Neural cell (in vitro differentiated cells): Measurements from ENCODE around the gene CITED2. TPM values are rescaled to one million over a fixed set of nuclear protein-coding genes. Genes with fewer than 3 reads are reported as not detected.

ENCODE experiments used
- H2AFZ ChIP-seq: fragments of 200-600, 300-800 bp; sonication (generic), shearing (Covaris generic); 2 replicates; pipeline ENCODE4 v1.6.0; 2014; ENCODE audit warnings: low read depth, mild to moderate bottlenecking, antibody characterized with exemption, low read length, moderate library complexity
- H3F3A ChIP-seq: fragments of 200-600 bp; shearing (Covaris generic); 2 replicates; pipeline ENCODE4 v1.6.1; 2016; ENCODE audit warnings: mild to moderate bottlenecking, moderate library complexity, mixed read lengths, antibody characterized with exemption, low read length; ENCODE audit not compliant: insufficient read depth, poor library complexity, severe bottlenecking
- H3K27ac ChIP-seq: fragments of 200-600, 300-800 bp; sonication (generic), shearing (Covaris generic); 2 replicates; pipeline ENCODE4 v1.5.1; 2014; ENCODE audit warnings: mild to moderate bottlenecking, low read length, moderate library complexity
- H3K27me3 ChIP-seq: fragments of 300-800, 200-600 bp; sonication (generic), shearing (Covaris generic); 2 replicates; pipeline ENCODE4 v1.6.0; 2014; ENCODE audit warnings: mild to moderate bottlenecking, low read depth, low read length, moderate library complexity; ENCODE audit not compliant: insufficient read depth
- H3K36me3 ChIP-seq: fragments of 300-800, 200-600 bp; sonication (generic), shearing (Covaris generic); 2 replicates; pipeline ENCODE4 v1.5.1; 2014; ENCODE audit warnings: mild to moderate bottlenecking, antibody characterized with exemption, low read length, moderate library complexity; ENCODE audit not compliant: insufficient read depth
- H3K4me2 ChIP-seq: fragments of 300-800, 200-600 bp; sonication (generic), shearing (Covaris generic); 2 replicates; pipeline ENCODE4 v1.6.0; 2014; ENCODE audit warnings: mild to moderate bottlenecking, low read length
- H3K4me3 ChIP-seq: fragments of 300-800, 200-600 bp; sonication (generic), shearing (Covaris generic); 2 replicates; pipeline ENCODE4 v1.5.1; 2014; ENCODE audit warnings: mild to moderate bottlenecking, low read length, moderate library complexity
- H3K79me2 ChIP-seq: fragments of 200-600 bp; shearing (Covaris generic); replicated peaks from 2 replicates; pipeline ENCODE4 v1.6.0; 2014; ENCODE audit warnings: mild to moderate bottlenecking, low read length, moderate library complexity; ENCODE audit not compliant: insufficient read depth
- H3K9ac ChIP-seq: fragments of 300-800, 200-600 bp; sonication (generic), shearing (Covaris generic); 2 replicates; pipeline ENCODE4 v1.6.1; 2016; ENCODE audit warnings: mild to moderate bottlenecking, low read length, mixed read lengths
- H3K9me2 ChIP-seq: fragments of 200-600 bp; shearing (Covaris generic); 2 replicates; pipeline ENCODE4 v1.6.1; 2016; ENCODE audit warnings: mild to moderate bottlenecking, low read length, mixed read lengths; ENCODE audit not compliant: insufficient read depth
- H3K9me3 ChIP-seq: fragments of 200-600, 300-800 bp; sonication (generic), shearing (Covaris generic); 2 replicates; pipeline ENCODE4 v1.6.1; 2016; ENCODE audit warnings: mild to moderate bottlenecking, mixed run types, low read length, moderate library complexity, mixed read lengths
- H4K20me1 ChIP-seq: fragments of 200-600 bp; shearing (Covaris generic); 2 replicates; pipeline ENCODE4 v1.6.1; 2016; ENCODE audit warnings: mild to moderate bottlenecking, mixed run types; ENCODE audit not compliant: insufficient read depth
- CTCF ChIP-seq: fragments of 450-650 bp; IDR thresholded peaks from 2 replicates; pipeline ENCODE4 v1.5.1; 2014; ENCODE audit warnings: antibody characterized with exemption, mild to moderate bottlenecking, moderate library complexity; ENCODE audit not compliant: poor library complexity, severe bottlenecking
- EP300 ChIP-seq: fragments of 450-650 bp; conservative IDR thresholded peaks from 2 replicates; pipeline ENCODE4 v1.6.1; 2014; ENCODE audit warnings: antibody characterized with exemption, mild to moderate bottlenecking, moderate library complexity; ENCODE audit not compliant: poor library complexity, severe bottlenecking
- EZH2 ChIP-seq: fragments of 200-600, 300-800 bp; shearing (Covaris generic), sonication (generic); IDR thresholded peaks from 2 replicates; pipeline ENCODE4 v1.6.1; 2014; ENCODE audit warnings: antibody characterized with exemption, low read length, borderline replicate concordance, mild to moderate bottlenecking; ENCODE audit not compliant: insufficient read depth, poor library complexity, severe bottlenecking
- MXI1 ChIP-seq: fragments of 450-650 bp; conservative IDR thresholded peaks from 2 replicates; pipeline ENCODE4 v1.6.1; 2014; ENCODE audit warnings: antibody characterized with exemption, mild to moderate bottlenecking; ENCODE audit not compliant: poor library complexity, severe bottlenecking
- POLR2AphosphoS5 ChIP-seq: IDR thresholded peaks from 2 replicates; pipeline ENCODE4 v1.6.1; 2012
- RAD21 ChIP-seq: fragments of 450-650 bp; conservative IDR thresholded peaks from 2 replicates; pipeline ENCODE4 v1.6.1; 2014; ENCODE audit warnings: antibody characterized with exemption, mild to moderate bottlenecking, moderate library complexity
- REST ChIP-seq: IDR thresholded peaks from 2 replicates; pipeline ENCODE4 v1.6.1; 2012; ENCODE audit warnings: borderline replicate concordance
- SMC3 ChIP-seq: fragments of 450-650 bp; conservative IDR thresholded peaks from 2 replicates; pipeline ENCODE4 v1.6.1; 2014; ENCODE audit warnings: antibody characterized with exemption, mild to moderate bottlenecking, moderate library complexity; ENCODE audit not compliant: poor library complexity
- TAF1 ChIP-seq: IDR thresholded peaks from 2 replicates; pipeline ENCODE4 v1.6.1; 2012; ENCODE audit warnings: low read depth
- polyA plus RNA-seq: library from polyadenylated mRNA; depleted of rRNA; stranded (reverse); fragments of >200 nt; gene quantifications from 2 replicates; pipeline ENCODE4 v1.2.3, GENCODE V29; 2014

Gene CITED2
- polyA plus RNA-seq, 1 donor from 2014 or later = 38.1 TPM

- H3F3A ChIP-seq = no peaks in the 10 kb centered on the region
Observed at GRCh38 chr6:139422105-139423036, 47.9 kb upstream of the CITED2 start.

More at GRCh38 chr6:139422105-139423036, 47.9 kb upstream of the CITED2 start:
- Histone ChIP-seq H3K27me3 (no peaks in the 10 kb centered on the region), H2AFZ (no peak overlapping the region), H3K27ac (no peak overlapping the region), H3K9ac (no peak overlapping the region), H4K20me1 (no peaks in the 10 kb centered on the region), H3K4me2 (no peak overlapping the region), H3K79me2 (no peaks in the 10 kb centered on the region), H3K4me3 (no peak overlapping the region), H3K9me3 (no peaks in the 10 kb centered on the region), H3K9me2 (no peaks in the 10 kb centered on the region), H3K36me3 (no peaks in the 10 kb centered on the region)
- TF ChIP-seq REST = no peak
- no peak for TF ChIP-seq SMC3
- TF ChIP-seq EZH2 = no peak
- TF ChIP-seq TAF1 = no peak
- TF ChIP-seq EP300 = no peak
- TF ChIP-seq CTCF = no peak
- no peak for TF ChIP-seq RAD21
- no peak for TF ChIP-seq POLR2AphosphoS5
- TF ChIP-seq MXI1 = no peak
